ENCODE data around the gene TMEM150B. TPM values are rescaled to one million over a fixed set of nuclear protein-coding genes. Genes with fewer than 3 reads are reported as not detected.
A peak's percentile ranks its signal among the peaks of the same experiment; 100 is the strongest.

Gene TMEM150B
- total and polyA plus RNA-seq, 2 of the 13 experiments (the other 11 are each of a cell fraction or from before 2014, with no cell fraction given) = 1.3 to 1.8 TPM

GRCh38 chr19:55372316-55373081, 47.4 kb upstream of the TMEM150B start (continued):
- TF ChIP-seq ZNF784 (CRISPR knock-in tag; IDR thresholded peaks at IDR 0.05; ENCODE audit: borderline replicate concordance) (no peak), GATAD1 (CRISPR knock-in tag; IDR thresholded peaks at IDR 0.05) (no peak), MTERF4 (CRISPR knock-in tag; IDR thresholded peaks at IDR 0.05) (no peak), ZNF776 (CRISPR knock-in tag; IDR thresholded peaks at IDR 0.05) (no peak), ZNF205 (CRISPR knock-in tag; IDR thresholded peaks at IDR 0.05) (no peak)

GRCh38 chr19:55370305-55370988, 45.3 kb upstream of the TMEM150B start, which contains the start of gene IL11:
IL11 (minus strand) TSS chr19:55370463; CDS start chr19:55370310, 153 bp downstream.
- Histone ChIP-seq H3K9me3 (ENCODE audit: low read length) (no peaks in the 10 kb centered on the region), H3K4me1 (ENCODE audit: insufficient read depth, low read length) (peaks cover 53% of the 10 kb centered on the region), H4K20me1 (ENCODE audit: insufficient read depth, low read length) (no peaks in the 10 kb centered on the region), H3K4me2 (ENCODE audit: low read depth, low read length) (peak within 1 kb of the TSS; percentile 67), H2AFZ (ENCODE audit: low read length) (no peak within 1 kb of the TSS), H3K27me3 (ENCODE audit: control insufficient read depth in 1 of 2, insufficient read depth in 2 of 2, low read length in 2 of 2) (peaks cover 7 to 35% of the 10 kb centered on the region in 2 experiments; a peak in 4 of 5 replicates), H3K27ac (ENCODE audit: extremely low read length, insufficient read depth, low read length) (no peak within 1 kb of the TSS), H3K36me3 (replicated peaks in 1 of 2; ENCODE audit: control insufficient read depth in 1 of 2, insufficient read depth in 2 of 2, low read length in 2 of 2) (no peaks in the 10 kb centered on the region), H3K79me2 (ENCODE audit: insufficient read depth, low read length) (no peaks in the 10 kb centered on the region), H3K9ac (ENCODE audit: insufficient read depth, low read depth, low read length) (no peak within 1 kb of the TSS), H3K4me3 (replicated peaks in 1 of 3; ENCODE audit: insufficient read depth in 1 of 3, low read depth in 2 of 3, low read length in 3 of 3) (peak within 1 kb of the TSS in 2 of 3 experiments; percentile 54 to 66; a peak in 3 of 6 replicates)
- DNase-seq (ENCODE audit: low spot score) = no peak
- intact Hi-C loops (cut with micrococcal nuclease; ENCODE audit: unreplicated experiment) (no loop called here), in situ Hi-C loops (cut with HindIII; ENCODE audit: extremely low pct_ligation_motif_present, low pct_unique_long_range_greater_than_20kb) (no loop called here)
- POLR2A ChIA-PET = interaction anchor here (1.3 kb wide), 1 partner anchor 31 kb away, joined by 3 read pairs; no protein-coding TSS in a partner anchor
- 4% methylated on average over 32 of the region's 32 CpGs for WGBS (ENCODE audit: low lambda C conversion rate)
- CTCF ChIA-PET (ENCODE audit: low intra/inter-chr PET ratio, low total read pairs) = no interaction called here
- no TSS peak for BruUV-seq (replicated peaks)
- ATAC-seq = no peak
- no peak for FAIRE-seq
- no peak for TF ChIP-seq ZNF891 (CRISPR knock-in tag; IDR thresholded peaks at IDR 0.05)
- no peak for TF ChIP-seq FOXP1 (IDR thresholded peaks at IDR 0.05)
- no peak for TF ChIP-seq FOXP1 (CRISPR knock-in tag; IDR thresholded peaks at IDR 0.05)
- TF ChIP-seq SOX5 (CRISPR knock-in tag; IDR thresholded peaks at IDR 0.05; ENCODE audit: borderline replicate concordance) = no peak
- no peak for TF ChIP-seq JARID2 (CRISPR knock-in tag; IDR thresholded peaks at IDR 0.05; ENCODE audit: insufficient replicate concordance)
- TF ChIP-seq ZNF441 (CRISPR knock-in tag; IDR thresholded peaks at IDR 0.05; ENCODE audit: borderline replicate concordance) = no peak
- no peak for TF ChIP-seq ZNF282 (IDR thresholded peaks at IDR 0.05; ENCODE audit: partially characterized antibody)
- no peak for TF ChIP-seq CEBPZ (IDR thresholded peaks at IDR 0.05; ENCODE audit: low read length)
- TF ChIP-seq ZSCAN12 (CRISPR knock-in tag; IDR thresholded peaks at IDR 0.05) = no peak
- no peak for TF ChIP-seq ADNP (CRISPR knock-in tag; IDR thresholded peaks at IDR 0.05)
- TF ChIP-seq ZNF652 (CRISPR knock-in tag; IDR thresholded peaks at IDR 0.05; ENCODE audit: borderline replicate concordance, low read depth) = peak; percentile 83
- 0 out of 2 replicates have a peak, but pooled peaks have one; percentile 20 for TF ChIP-seq EZH2 (conservative IDR thresholded peaks at IDR 0.05; ENCODE audit: low read depth, low read length)

Measured in HepG2 (cell line).